WTC11 (cell line): Measurements from ENCODE around the gene MTF1. TPM values are rescaled to one million over a fixed set of nuclear protein-coding genes. Genes with fewer than 3 reads are reported as not detected.

Experiments
- ATAC-seq: fragments of 200-7000 bp; cut with Tn5 transposase; 2 replicates; pipeline ENCODE4 v1.10.0; 2021; ENCODE audit warnings: mild to moderate bottlenecking, moderate library complexity
- CTCF ChIA-PET: fragments of 300-600 bp; sonication (Branson Sonifier 250); formaldehyde crosslinking; loops from one replicate; lab custom pipeline; 2021; ENCODE audit warnings: antibody characterized with exemption; lab: Charles Lee
- POLR2A ChIA-PET: fragments of 350-600 bp; sonication (Branson Sonifier 250); formaldehyde crosslinking; loops from one replicate; lab custom pipeline; 2021; ENCODE audit warnings: antibody characterized with exemption; lab: Charles Lee
- DNase-seq: peaks from one replicate; pipeline ENCODE4 v3.0.0; 2021; ENCODE audit warnings: low spot score
- H3K27ac Mint-ChIP-seq: 2 replicates; pipeline ENCODE4 v1.8.0; 2021; ENCODE audit warnings: mixed read lengths
- H3K27me3 Mint-ChIP-seq: 2 replicates; pipeline ENCODE4 v1.8.0; 2021; ENCODE audit warnings: low read depth, mild to moderate bottlenecking, moderate library complexity, mixed read lengths
- H3K36me3 Mint-ChIP-seq: 2 replicates; pipeline ENCODE4 v1.8.0; 2021; ENCODE audit warnings: mixed read lengths
- H3K4me1 Mint-ChIP-seq: 2 replicates; pipeline ENCODE4 v1.8.0; 2022; ENCODE audit warnings: mixed read lengths
- H3K4me3 Mint-ChIP-seq: 2 replicates; pipeline ENCODE4 v1.8.0; 2021; ENCODE audit warnings: mild to moderate bottlenecking, moderate library complexity, mixed read lengths
- H3K9me3 Mint-ChIP-seq: 2 replicates; pipeline ENCODE4 v1.8.0; 2021; ENCODE audit warnings: mixed read lengths
- CREM ChIP-seq: sonication (generic); formaldehyde crosslinking; IDR thresholded peaks from 2 replicates; pipeline ENCODE4 v1.8.1; 2022; ENCODE audit warnings: mild to moderate bottlenecking, missing genetic modification reagents, moderate library complexity
- FOXJ3 ChIP-seq: sonication (generic); formaldehyde crosslinking; IDR thresholded peaks from 2 replicates; pipeline ENCODE4 v1.9.0; 2021; ENCODE audit warnings: missing genetic modification reagents, mild to moderate bottlenecking, borderline replicate concordance
- FOXP1 ChIP-seq: sonication (generic); formaldehyde crosslinking; IDR thresholded peaks from 2 replicates; pipeline ENCODE4 v1.8.0; 2022; ENCODE audit warnings: missing genetic modification reagents, mild to moderate bottlenecking, moderate library complexity, borderline replicate concordance
- NR3C1 ChIP-seq: sonication (generic); formaldehyde crosslinking; conservative IDR thresholded peaks from 2 replicates; pipeline ENCODE4 v1.8.1; 2023; ENCODE audit warnings: low read depth, mild to moderate bottlenecking, missing genetic modification reagents
- SMAD3 ChIP-seq: sonication (generic); formaldehyde crosslinking; IDR thresholded peaks from 2 replicates; pipeline ENCODE4 v1.8.0; 2022; ENCODE audit warnings: missing genetic modification reagents, mild to moderate bottlenecking, borderline replicate concordance
- ZNF219 ChIP-seq: sonication (generic); formaldehyde crosslinking; IDR thresholded peaks from 2 replicates; pipeline ENCODE4 v1.8.0; 2023; ENCODE audit warnings: missing genetic modification reagents, mild to moderate bottlenecking, borderline replicate concordance
- ZNF232 ChIP-seq: sonication (generic); formaldehyde crosslinking; IDR thresholded peaks from 2 replicates; pipeline ENCODE4 v1.8.0; 2022; ENCODE audit warnings: mild to moderate bottlenecking, missing genetic modification reagents
- ZNF263 ChIP-seq: sonication (generic); formaldehyde crosslinking; IDR thresholded peaks from 2 replicates; pipeline ENCODE4 v1.8.1; 2022; ENCODE audit warnings: low read depth, mild to moderate bottlenecking, moderate library complexity, missing genetic modification reagents
- total RNA-seq: library from RNA; stranded (reverse); gene quantifications from 3 replicates; pipeline ENCODE4 v1.2.3, GENCODE V29; 2021
- TF ChIP-seq, protein P1 (sequence below): sonication (generic); formaldehyde crosslinking; IDR thresholded peaks from 2 replicates; pipeline ENCODE4 v1.8.0; 2022; ENCODE audit warnings: mild to moderate bottlenecking, missing genetic modification reagents
- TF ChIP-seq, protein P2 (sequence below): sonication (generic); formaldehyde crosslinking; IDR thresholded peaks from 2 replicates; pipeline ENCODE4 v1.8.1; 2022; ENCODE audit warnings: low read depth, mild to moderate bottlenecking, moderate library complexity, missing genetic modification reagents, borderline replicate concordance
- TF ChIP-seq, protein P3 (sequence below): fragments of 200-600 bp; IDR thresholded peaks from 2 replicates; pipeline ENCODE4 v1.8.0; 2022; ENCODE audit warnings: antibody characterized with exemption
- TF ChIP-seq, protein P4 (sequence below): sonication (generic); formaldehyde crosslinking; IDR thresholded peaks from 2 replicates; pipeline ENCODE4 v1.8.0; 2022; ENCODE audit warnings: mild to moderate bottlenecking, missing genetic modification reagents
- TF ChIP-seq, protein P5 (sequence below): sonication (generic); formaldehyde crosslinking; IDR thresholded peaks from 2 replicates; pipeline ENCODE4 v1.8.1; 2022; ENCODE audit warnings: mild to moderate bottlenecking, moderate library complexity, missing genetic modification reagents

MTF1 gene
- total RNA-seq, 1 experiment from 2014 or later: 12.2 TPM

DNA sequence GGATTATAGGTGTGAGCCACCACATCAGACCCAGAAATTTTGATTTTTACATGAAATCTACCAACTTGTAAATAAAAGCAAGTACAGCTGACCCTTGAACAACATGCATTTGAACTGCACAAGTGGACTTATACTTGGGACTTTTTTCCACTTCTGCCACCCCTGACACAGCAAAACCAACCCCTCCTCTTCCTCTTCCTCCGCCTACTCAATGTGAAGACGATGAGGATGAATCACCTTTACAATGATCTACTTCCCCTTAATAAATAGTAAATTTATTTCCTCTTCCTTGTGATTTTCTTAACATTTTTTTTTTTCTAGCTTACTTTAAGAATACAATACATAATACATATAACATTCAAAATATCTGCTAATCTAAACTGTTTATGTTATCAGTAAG is 33.9 kb downstream of the MTF1 start:
- POLR2A ChIA-PET: no interaction called here
- DNase-seq (no peak), ATAC-seq (no peak)
- H3K4me1 Mint-ChIP-seq: no peaks in the 10 kb centered on the region
- TF ChIP-seq, protein P1, sequence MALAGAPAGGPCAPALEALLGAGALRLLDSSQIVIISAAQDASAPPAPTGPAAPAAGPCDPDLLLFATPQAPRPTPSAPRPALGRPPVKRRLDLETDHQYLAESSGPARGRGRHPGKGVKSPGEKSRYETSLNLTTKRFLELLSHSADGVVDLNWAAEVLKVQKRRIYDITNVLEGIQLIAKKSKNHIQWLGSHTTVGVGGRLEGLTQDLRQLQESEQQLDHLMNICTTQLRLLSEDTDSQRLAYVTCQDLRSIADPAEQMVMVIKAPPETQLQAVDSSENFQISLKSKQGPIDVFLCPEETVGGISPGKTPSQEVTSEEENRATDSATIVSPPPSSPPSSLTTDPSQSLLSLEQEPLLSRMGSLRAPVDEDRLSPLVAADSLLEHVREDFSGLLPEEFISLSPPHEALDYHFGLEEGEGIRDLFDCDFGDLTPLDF (CRISPR knock-in tag): no peak
- TF ChIP-seq SMAD3 (no peak), CREM (CRISPR knock-in tag) (no peak), NR3C1 (CRISPR knock-in tag) (no peak)
- no peaks in the 10 kb centered on the region for H3K9me3 Mint-ChIP-seq
- peaks cover 30% of the 10 kb centered on the region for H3K36me3 Mint-ChIP-seq
- no peak overlapping the region for H3K27ac Mint-ChIP-seq
- CTCF ChIA-PET: interaction anchor here (1.3 kb wide), 1 partner anchor 110 kb away, joined by 4 read pairs; no protein-coding TSS in a partner anchor
- no peaks in the 10 kb centered on the region for H3K27me3 Mint-ChIP-seq
- no peak overlapping the region for H3K4me3 Mint-ChIP-seq

DNA sequence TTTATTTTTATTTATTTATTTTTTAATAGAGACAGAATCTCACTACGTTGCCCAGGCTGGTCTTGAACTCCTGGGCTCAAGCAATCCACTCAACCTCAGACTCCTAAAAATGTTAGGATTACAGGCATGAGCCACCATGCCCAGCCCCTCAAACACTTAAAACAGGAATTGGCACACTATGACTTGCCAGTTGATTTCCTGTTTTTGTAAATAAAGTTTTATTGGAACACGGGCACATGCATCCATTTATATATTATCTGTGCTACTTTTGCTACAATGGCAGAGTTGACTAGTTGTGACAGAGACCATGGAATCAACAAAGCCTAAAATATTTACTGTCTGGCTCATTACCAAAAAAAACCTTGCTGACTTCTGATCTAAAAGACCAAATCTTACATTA is 35.4 kb downstream of the MTF1 start:
- POLR2A ChIA-PET: no interaction called here
- Mint-ChIP-seq H3K36me3 (peaks cover 31% of the 10 kb centered on the region), H3K4me1 (no peaks in the 10 kb centered on the region), H3K4me3 (no peak overlapping the region), H3K9me3 (no peaks in the 10 kb centered on the region), H3K27me3 (no peaks in the 10 kb centered on the region), H3K27ac (no peak overlapping the region)
- DNase-seq (no peak), ATAC-seq (no peak)
- TF ChIP-seq, protein P2, sequence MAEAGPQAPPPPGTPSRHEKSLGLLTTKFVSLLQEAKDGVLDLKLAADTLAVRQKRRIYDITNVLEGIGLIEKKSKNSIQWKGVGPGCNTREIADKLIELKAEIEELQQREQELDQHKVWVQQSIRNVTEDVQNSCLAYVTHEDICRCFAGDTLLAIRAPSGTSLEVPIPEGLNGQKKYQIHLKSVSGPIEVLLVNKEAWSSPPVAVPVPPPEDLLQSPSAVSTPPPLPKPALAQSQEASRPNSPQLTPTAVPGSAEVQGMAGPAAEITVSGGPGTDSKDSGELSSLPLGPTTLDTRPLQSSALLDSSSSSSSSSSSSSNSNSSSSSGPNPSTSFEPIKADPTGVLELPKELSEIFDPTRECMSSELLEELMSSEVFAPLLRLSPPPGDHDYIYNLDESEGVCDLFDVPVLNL (CRISPR knock-in tag): no peak
- TF ChIP-seq, protein P3, sequence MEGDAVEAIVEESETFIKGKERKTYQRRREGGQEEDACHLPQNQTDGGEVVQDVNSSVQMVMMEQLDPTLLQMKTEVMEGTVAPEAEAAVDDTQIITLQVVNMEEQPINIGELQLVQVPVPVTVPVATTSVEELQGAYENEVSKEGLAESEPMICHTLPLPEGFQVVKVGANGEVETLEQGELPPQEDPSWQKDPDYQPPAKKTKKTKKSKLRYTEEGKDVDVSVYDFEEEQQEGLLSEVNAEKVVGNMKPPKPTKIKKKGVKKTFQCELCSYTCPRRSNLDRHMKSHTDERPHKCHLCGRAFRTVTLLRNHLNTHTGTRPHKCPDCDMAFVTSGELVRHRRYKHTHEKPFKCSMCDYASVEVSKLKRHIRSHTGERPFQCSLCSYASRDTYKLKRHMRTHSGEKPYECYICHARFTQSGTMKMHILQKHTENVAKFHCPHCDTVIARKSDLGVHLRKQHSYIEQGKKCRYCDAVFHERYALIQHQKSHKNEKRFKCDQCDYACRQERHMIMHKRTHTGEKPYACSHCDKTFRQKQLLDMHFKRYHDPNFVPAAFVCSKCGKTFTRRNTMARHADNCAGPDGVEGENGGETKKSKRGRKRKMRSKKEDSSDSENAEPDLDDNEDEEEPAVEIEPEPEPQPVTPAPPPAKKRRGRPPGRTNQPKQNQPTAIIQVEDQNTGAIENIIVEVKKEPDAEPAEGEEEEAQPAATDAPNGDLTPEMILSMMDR: no peak
- TF ChIP-seq FOXJ3 (CRISPR knock-in tag) (no peak), ZNF263 (CRISPR knock-in tag) (no peak), FOXP1 (CRISPR knock-in tag) (no peak)
- CTCF ChIA-PET: no interaction called here

DNA sequence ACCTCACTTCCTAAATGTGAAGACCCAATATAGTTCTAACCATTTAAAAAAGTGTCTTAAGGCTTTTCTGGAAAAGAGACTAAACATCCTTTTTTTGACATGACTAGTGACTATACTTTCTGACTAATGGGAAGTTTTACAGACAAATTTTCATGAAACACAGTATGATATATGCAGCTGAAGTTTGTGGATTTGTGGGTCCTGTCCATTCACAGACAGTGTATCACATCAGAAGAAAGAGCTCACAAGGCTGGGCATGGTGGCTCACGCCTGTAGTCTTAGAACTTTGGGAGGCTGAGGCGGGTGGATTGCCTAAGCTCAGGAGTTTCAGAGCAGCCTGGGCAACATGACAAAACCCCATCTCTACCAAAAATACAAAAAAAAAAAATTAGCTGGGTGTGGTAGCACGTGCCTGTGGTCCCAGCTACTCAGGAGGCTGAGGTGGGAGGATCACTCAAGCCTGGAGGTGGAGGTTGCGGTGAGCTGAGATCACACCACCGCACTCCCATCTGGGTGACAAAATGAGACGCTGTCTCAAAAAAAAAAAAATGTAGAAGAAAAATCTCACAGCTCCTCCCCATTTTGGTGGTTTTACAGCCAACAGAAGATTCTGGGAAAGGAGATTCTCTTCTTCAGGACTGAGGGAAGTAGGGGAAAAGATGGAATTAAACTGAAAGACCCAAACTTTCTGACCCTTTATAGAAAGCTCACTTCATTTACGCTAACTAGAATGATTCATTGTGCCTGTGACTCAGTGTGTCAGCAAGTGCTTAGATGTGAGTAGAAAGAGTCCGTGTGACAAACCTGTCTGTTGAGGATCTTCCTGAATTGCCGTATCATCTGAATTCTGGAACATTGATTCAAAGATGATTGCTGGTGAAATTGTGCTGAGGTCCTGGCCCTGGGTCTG is 36.2 kb downstream of the MTF1 start:
- no peak for ATAC-seq
- Mint-ChIP-seq H3K27me3 (no peaks in the 10 kb centered on the region), H3K4me3 (no peak overlapping the region), H3K36me3 (peaks cover 28% of the 10 kb centered on the region), H3K9me3 (no peaks in the 10 kb centered on the region), H3K4me1 (no peaks in the 10 kb centered on the region), H3K27ac (no peak overlapping the region)
- DNase-seq: no peak
- ChIA-PET POLR2A (no interaction called here), CTCF (interaction anchor here (1.0 kb wide), 1 partner anchor 113 kb away, joined by 5 read pairs; no protein-coding TSS in a partner anchor)
- TF ChIP-seq, protein P4, sequence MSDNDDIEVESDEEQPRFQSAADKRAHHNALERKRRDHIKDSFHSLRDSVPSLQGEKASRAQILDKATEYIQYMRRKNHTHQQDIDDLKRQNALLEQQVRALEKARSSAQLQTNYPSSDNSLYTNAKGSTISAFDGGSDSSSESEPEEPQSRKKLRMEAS: no peak
- TF ChIP-seq ZNF219 (CRISPR knock-in tag) (no peak), NR3C1 (CRISPR knock-in tag) (no peak), FOXJ3 (CRISPR knock-in tag) (no peak), SMAD3 (no peak), FOXP1 (CRISPR knock-in tag) (no peak), ZNF232 (CRISPR knock-in tag) (no peak)
- TF ChIP-seq, protein P5, sequence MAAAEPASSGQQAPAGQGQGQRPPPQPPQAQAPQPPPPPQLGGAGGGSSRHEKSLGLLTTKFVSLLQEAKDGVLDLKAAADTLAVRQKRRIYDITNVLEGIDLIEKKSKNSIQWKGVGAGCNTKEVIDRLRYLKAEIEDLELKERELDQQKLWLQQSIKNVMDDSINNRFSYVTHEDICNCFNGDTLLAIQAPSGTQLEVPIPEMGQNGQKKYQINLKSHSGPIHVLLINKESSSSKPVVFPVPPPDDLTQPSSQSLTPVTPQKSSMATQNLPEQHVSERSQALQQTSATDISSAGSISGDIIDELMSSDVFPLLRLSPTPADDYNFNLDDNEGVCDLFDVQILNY: no peak
- TF ChIP-seq, all 79 proteins: peak for 0
